ENCODE results near the gene IDH3G.

DNA sequence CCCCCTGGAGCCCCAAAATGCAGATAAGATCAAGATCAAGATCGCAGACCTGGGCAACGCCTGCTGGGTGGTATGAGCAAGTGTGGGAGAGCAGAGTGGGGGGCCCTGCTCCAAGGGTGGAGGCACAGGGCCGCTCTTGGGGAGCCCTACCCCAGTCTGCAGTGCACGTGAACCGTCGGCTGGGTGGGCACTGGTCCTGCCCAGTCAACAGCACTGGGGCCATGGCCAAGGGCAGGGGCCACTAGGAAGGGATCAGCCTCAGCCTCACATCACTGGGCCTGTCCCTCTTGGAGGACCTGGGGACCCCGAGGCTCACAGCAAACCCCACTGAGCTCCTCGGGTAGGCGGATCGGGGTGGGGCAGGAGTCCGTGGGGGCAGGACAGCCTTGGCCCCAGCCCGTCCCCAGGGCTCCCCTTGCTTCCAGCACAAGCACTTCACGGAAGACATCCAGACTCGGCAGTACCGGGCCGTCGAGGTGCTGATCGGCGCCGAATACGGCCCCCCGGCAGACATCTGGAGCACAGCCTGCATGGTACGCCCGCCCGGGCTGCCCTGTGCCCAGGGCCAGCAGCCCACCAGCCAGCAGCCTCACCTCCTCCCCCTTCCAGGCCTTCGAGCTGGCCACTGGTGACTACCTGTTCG lies 9.7 kb downstream of the IDH3G start:
- TF ChIP-seq, protein P1, sequence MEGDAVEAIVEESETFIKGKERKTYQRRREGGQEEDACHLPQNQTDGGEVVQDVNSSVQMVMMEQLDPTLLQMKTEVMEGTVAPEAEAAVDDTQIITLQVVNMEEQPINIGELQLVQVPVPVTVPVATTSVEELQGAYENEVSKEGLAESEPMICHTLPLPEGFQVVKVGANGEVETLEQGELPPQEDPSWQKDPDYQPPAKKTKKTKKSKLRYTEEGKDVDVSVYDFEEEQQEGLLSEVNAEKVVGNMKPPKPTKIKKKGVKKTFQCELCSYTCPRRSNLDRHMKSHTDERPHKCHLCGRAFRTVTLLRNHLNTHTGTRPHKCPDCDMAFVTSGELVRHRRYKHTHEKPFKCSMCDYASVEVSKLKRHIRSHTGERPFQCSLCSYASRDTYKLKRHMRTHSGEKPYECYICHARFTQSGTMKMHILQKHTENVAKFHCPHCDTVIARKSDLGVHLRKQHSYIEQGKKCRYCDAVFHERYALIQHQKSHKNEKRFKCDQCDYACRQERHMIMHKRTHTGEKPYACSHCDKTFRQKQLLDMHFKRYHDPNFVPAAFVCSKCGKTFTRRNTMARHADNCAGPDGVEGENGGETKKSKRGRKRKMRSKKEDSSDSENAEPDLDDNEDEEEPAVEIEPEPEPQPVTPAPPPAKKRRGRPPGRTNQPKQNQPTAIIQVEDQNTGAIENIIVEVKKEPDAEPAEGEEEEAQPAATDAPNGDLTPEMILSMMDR (IDR thresholded peaks at IDR 0.05; ENCODE audit: low read depth, low read length, poor library complexity, severe bottlenecking), result no peak
- TF ChIP-seq EZH2phosphoT487 (IDR thresholded peaks at IDR 0.05; ENCODE audit: borderline replicate concordance, low read length), result no peak

All from DOHH2 (cell line).